ENCODE measurements around the gene BRF1. TPM values are rescaled to one million over a fixed set of nuclear protein-coding genes. Genes with fewer than 3 reads are reported as not detected.

The BRF1 gene
- total RNA-seq, 1 experiment from 2014 or later = 12.6 TPM

DNA sequence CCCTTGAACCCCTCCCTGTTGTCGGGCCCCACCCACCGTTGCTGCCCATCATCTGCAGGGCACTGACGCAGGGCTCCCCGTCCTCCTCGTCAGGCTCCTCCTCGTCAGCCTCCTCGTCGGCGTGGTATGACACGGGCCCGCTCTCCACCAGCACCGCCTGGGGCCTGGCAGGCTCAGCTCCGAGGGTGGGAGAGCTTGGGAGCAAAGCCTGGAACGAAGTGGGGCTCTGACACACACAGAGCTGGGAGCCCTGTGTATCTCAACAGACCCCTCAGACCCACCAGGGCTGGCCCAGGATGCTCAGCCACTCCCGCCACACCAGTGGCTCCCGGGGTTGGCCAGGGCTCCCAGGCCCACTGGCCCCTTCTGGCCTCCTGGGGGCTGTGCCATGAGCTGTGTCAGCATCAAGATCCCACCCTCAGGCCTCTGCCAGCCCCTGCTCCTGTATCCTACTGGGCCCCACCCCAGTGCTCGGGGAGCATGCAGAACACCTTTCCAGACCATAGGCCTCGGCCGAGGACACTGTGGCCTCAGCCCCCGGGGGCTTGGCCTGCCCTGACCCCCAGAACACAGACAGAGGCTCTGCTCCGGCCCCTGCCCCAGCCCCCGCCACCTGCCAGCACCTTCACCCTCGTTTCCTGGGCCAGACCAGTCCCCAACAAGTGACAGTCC, 89.6 kb downstream of the BRF1 start:
- DNase-seq (ENCODE audit: low spot score) = no peak

DNA sequence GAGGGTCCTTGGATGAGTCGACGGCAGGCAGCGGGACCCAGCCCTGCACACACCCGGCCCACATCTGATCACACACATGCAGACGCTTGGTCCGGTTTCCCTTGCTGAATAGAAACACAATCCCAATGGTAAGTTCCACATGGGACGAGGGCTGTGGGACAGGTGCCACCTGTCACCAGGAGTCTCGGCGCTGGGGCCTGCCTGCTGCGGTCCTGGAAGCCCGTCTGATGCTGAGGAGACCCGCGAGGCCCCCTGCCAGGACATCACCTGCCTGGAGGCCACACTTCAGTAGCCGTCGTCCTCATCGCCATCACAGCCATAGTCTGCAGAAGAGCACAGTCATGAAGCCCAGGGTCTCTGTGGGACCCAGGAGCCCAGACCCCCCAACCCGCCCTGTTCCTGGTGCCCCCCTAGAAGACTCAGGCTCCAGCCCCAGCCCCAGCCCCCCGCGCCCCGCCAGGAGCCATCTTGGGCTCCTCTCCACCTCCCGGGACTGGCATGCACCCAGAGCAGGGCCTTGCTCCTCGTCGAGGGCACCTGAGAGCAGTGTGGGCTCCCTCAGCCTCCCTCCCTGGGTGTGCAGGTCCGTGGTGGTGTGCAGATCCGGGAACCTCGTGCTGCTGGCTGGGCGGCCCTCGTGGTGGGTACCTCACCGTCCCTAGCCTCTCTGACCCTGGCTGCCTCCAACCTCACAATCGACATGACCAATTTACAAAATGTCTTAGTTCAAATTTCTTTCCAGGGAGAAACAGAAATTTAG, 90.4 kb downstream of the BRF1 start:
- DNase-seq (ENCODE audit: low spot score) = no peak

DNA sequence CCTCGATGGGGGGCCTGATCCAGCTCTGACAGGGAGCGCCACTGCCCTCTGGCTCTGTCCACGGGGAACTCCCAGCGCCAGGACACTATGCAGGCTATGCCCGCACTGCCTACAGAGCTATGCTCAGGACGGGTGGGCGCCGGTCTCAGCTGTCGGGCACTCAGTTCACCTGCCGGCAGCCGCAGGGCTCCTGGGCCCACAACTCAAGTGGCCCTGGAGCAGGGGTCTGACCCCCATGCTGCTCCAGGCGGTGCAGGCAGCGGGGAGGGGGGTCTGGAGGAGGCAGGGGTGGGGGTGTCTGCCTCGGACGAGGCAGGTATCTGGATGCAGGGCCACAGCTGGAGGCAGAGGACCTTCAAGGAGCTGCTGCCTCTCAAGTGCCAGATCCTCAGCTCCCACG, 91.2 kb downstream of the BRF1 start:
- no peak for DNase-seq (ENCODE audit: low spot score)

DNA sequence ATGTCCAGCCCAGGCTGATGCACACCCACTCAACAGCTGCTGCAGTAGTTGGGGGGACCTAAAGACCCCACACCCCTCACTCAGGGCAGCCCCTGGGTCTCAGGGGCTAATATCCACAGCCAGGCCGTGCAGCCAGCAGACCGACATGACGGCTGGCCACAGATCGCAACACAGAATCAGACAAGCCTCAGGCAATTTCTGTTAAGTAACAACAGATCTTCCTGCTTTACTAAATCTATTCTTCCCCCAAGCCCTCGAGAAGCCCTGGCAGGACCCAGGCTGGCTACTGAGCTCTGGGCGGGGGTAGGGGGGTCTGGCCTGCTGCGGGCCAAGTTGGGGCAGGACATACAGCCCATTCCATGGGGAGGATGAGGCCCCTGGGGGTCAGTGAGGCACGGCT, 91.7 kb downstream of the BRF1 start:
- DNase-seq (ENCODE audit: low spot score) = no peak

DNA sequence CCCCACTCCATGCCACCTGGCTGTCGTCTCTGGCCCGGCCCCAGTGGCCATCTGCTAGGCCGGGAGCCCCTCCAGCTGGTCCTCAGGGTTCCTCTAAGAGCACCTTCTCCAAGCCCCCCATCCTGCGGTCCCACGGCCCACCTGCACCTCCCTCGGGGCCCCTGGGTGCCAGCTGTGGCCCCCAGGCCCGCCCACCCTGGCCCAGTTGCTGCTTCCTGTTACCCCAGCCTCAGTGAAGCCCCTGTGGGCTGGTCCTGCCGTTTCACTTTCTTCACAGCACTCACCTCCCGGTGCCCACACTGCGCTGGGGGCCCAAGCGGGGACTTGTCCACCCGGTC, 92.1 kb downstream of the BRF1 start:
- DNase-seq (ENCODE audit: low spot score) = no peak

DNA sequence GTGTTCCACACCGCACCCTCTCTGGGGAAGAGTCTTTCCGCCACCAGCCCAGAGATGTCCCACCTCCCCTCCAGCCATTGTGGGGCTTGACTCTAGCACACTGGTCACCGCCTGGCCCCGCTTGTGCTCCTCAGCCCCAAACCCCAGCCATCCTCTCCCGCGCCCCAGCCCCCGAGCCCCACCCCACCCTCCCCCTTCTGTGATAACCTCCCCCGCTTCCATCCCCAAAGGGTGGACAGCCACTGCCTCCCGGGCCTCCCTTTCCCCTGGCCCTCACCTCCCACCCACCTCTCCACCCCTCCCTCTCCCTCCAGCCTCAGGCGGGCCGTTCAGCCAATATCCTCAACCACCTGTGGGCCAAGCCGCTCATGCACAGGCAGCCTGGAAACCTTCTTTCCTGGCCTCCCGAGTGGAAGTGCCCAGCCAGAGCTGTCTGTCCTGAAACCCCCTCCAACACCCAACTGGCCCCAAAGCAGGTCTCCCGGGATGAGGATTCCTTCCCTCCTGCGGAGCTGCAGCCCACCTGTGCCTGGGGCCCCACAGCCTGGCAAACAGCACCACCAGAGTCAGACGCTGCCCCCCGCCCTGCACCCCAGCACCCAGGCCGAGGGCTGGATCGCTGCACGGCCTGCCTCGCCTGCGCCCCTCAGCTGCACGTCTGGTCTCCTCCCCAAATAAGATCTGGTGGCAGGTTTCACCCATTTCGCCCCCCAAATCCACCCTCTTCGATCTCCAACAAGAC, 92.6 kb downstream of the BRF1 start:
- no peak for DNase-seq (ENCODE audit: low spot score)

DNA sequence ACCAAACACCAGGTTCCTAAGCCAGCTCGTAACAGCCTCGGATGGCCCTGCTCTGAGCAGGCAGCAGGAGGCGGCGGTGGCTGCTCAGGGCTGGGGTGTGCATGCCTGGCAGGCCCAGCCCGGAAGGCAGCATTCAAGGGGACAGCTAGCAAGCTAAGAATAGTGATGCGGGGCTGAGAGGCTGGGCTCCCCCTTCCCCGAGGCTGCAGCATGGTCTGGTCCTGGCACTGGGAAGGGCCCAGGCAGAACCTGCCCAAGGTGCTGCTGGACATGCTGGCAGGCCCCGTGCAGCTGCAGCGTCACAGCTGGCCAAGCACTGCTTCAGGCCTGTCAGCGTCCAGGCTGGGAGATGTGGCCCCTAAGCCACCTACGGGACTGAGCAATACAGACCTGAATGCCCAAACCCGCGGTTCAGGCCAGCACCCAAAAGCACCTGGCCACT, 93.3 kb downstream of the BRF1 start:
- no peak for DNase-seq (ENCODE audit: low spot score)

DNA sequence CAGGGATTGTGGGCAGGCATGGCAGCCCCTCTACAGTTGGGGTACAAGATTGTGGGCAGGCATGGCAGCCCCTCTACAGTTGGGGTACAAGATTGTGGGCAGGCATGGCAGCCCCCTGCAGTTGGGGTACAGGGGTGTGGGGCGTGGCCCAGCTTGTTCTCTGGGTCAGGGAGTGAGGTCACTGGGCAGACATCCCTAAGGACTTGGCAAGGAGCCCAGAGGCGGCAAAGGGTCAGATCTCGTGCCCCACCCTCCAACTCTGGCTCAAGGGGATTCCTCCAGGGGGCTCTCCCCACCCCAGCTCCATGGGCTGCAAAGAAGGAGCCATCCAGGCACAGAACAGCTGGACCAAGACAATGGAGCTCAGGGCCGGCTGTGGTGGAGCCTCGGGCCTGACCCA, 93.9 kb downstream of the BRF1 start:
- no peak for DNase-seq (ENCODE audit: low spot score)

DNA sequence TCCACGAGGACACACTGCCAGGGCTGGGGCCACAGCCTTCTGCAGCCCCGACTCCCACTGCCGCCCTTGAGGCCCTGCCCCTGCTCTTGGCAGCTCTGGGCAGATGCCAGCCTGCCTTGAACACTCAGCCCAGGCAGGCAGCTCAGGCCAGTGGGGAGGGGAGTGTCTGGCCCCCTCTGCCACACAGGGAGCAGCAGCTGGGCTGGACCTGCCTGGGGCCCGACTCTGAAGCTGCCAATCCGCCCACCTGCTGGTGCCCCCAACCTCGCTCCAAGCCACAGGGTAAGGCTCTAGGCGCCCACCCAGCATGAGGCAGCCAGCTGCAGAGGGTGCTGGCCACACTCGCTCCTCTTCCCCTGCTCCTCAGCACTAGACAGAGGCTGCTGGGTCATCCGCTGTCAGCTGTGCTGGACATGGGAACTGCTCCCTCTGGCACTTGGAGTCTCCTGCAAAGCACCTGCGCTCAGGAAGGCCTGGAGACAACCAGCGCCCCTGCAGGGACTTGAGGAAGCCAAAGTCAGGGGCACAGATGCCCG, 95.1 kb downstream of the BRF1 start:
- DNase-seq (ENCODE audit: low spot score) = no peak

DNA sequence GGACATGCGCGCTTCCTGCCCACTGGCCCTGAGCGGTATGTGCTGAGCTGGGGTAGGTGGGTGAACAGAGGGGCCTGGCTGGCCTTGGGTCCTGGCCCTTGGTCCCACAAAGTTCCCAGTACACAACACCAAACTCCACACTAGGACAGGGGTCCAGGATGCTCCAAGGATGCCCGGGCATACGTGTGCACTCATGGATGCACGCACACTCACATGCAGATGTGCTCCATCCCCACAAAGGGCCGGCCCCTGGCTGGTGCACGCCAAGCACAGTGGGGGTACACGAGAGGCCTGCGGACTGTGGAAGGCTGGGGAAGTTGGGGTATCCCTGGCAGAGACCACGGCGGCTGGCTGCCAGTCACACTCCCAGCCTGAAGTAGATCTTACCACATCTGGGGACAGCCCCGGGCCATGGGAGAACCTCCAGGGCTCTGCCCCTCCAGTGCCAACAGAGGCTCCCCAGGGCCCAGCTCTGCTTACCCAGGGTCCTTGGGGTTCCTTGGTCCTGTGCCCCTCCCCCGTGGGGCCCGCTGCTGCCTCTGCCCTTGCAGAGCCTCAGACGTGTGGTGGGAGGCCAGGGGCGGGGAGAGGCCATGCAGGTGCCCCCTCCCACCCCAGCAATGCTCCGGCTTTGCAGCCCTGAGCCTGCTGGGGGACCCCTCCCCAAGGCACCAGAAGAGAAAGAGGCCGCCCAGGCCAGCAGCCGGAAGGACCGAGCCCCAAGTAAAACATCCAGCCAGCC, 95.7 kb downstream of the BRF1 start:
- DNase-seq (ENCODE audit: low spot score) = no peak

DNA sequence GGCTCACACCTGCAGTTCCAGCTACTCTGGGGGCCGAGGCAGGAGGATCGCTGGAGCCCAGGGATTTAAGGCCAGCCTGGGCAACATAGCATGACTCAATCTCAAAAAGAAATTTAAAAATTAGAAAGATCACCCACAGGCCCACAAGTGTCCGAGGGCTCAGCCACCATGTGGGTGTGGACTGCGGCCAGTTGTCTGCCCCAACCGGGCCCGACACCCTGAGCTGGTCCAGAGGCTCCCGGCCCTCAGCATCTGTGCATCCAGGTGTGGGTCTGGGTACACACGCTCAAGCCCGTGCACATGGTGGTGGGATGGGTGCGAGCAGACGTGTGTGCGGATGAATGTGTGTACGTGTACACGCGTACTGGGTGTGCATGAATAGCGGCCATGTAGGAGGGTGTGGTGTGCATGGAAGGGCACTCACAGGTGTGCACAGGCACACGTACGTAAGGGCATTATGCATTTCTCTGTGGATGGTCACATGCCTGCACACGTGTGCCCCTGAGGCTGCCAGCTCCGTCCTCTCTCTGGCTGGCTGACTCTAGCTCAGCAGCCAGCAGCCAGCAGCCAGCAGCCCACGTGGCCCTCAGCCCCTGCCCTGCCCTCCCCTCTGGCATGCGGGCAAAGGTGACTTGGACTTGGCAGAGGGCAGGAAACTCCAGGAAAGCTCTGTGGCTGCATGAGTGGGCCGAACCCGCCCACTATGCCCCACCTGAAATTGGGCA, 96.4 kb downstream of the BRF1 start:
- DNase-seq (ENCODE audit: low spot score) = no peak

DNA sequence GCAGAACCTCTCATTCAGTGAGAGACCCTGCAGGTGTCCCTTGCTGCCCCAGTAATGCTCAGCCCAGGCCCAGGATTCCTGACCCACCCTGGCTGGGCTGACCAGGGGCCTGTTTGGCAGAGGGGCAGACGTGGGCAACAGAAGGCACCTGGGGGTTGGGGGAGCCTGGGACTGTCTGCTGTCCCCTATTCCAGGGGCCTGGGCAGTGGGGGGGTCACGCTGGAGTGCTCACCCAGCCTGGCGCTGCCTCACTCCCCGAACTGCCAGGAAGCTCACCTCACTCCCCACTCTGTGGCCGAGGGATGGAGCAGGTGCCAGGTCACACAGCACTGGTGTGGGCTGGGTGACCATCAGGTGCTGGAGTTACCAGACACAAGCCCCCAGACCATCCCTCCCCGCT, 97.1 kb downstream of the BRF1 start:
- no peak for DNase-seq (ENCODE audit: low spot score)

DNA sequence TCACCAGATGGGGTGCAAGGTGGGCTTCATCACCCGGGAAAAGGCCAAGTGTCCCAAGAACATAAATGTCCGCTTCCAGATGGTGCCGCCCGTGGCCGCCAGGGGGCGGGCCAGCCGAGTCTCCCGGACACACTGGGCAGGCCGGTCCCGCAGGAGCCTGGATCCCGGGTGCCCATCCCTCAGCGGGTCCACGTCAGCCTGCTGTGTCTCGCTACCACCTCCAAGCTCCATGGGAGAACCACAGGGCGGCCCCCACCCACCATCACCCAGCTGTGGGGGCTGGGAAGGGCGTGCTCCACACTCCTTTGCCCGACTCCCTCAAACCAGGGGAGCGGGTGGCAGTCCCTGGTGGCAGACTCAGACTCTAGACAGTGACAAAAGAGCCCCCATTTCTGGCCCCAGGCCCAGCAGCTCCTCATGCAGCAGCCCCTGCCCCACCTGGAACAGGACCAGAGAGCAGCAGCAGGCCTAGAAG, 97.7 kb downstream of the BRF1 start:
- no peak for DNase-seq (ENCODE audit: low spot score)

DNA sequence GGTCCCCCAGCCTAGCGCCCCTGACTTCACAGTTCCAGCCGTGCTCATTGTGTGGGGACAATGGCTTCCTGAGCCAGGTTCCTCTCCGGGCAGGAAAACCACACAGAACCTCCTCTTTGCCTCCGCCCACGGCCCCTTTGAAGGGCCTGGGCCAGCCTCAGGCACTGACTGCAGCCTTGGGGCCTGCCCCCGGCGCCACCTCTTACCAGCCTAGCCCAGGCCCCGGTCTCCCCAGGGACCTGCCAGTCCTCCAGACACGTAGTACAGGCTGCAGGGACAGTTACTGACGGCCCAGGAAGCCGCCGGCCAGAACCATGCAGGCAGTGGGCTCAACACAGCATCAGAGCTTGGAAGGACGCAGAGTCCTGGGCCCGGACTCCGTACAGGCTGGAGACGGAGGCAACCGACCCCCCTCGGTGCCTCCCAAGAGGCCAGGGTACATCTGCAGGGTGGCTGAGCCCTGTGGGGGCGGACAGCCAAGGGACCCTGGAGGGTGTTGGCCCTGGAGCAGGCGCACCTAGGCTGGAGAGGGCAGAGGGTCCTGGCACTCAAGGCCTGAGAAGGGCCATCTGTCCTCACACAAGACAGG, 98.8 kb downstream of the BRF1 start:
- DNase-seq (ENCODE audit: low spot score) = no peak

DNA sequence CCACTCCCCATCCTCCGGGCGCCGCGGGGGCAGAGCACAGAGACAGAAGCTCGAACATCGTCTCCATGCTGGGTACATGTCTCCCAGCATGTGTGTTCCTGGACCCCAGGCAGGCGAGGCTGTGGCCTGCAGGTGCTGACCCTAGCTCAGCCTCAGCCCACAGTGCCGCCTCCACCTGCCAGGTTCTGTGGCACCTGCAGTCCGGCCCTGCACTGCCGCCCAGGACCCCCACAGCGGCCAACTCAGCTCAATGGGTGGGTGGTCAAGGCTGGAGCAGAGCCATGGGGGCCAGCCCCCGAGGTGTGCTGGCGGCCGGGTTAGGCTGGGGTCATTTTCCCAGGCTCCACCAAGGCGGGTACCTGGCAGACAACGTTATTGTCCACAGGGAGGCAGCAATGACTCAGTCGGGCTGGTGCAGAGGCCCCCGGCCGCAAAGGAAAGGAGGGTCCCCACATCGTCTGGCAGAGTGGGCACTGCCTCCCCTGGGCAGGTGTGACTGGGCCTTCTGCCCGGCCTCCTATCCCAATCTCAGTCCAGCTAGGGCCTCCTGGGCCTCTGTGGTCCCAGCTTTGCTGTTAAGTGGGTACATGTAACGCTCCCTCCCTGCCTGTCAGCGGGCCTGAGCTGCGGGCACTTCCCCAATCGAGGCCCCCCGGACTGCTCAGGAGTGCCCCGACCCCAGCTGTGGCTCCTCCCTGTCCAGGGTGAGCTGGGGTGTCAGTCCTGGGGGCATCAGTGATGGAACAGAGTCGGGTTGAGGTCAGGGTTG, 99.5 kb downstream of the BRF1 start:
- DNase-seq (ENCODE audit: low spot score) = no peak

DNA sequence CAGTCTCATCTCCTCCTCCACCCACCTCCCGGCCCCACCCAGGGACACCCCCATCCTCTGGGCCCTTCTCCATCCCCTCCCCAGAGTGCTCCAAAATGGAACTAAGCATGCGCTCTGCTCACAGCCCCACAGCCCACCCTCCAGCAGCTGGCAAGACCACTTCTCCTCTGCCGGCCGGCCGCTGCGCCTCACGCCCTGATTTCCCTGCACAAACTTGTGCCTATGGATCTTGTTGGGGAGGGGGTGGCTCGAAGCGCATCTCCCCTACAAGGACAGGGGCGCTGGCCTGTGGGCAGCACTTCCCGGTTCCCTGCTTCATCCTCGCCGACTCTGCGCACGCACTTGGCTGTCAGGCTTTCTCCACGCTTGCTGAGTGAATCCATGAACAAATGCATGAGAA, 100.2 kb downstream of the BRF1 start:
- no peak for DNase-seq (ENCODE audit: low spot score)

DNA sequence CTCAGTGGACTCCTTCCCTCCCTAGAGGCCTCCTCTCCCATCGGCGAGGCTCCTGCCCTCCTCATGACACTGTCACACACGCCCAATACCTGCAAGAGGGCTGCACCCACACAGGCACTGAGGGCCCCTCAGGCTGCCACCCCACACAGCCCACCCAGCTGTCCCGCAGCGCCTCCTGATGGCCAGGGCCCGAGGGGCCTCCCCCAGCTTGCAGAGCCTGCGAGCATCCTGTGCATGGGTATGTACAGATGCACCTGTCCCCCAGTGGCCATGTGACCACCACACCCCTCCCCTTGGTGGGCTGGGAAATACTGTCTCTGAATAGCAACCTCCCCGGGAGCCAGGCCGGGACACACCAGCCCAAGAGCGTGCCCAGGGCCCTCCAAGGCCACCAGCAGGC, 100.7 kb downstream of the BRF1 start:
- DNase-seq (ENCODE audit: low spot score) = no peak

DNA sequence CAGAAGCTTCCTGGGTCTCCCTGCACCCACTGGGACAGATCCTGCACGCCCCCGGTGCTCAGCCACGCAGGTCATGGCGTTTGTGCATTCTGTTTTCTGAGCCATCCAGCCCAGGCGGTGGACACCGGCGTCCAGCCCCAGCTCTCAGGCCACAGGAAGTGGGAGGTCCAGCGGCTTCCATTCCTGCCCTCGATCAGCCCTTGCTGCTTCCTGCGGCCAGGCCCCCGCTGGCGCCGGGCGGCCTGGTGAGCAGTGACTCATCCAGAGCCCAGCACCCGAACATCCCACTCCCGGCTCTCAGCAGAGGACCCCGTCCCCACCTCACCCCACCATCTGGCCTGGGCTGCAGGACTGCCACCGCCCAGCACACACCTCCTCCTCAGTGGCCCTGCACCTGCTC, 101.7 kb downstream of the BRF1 start:
- DNase-seq (ENCODE audit: low spot score) = no peak

DNA sequence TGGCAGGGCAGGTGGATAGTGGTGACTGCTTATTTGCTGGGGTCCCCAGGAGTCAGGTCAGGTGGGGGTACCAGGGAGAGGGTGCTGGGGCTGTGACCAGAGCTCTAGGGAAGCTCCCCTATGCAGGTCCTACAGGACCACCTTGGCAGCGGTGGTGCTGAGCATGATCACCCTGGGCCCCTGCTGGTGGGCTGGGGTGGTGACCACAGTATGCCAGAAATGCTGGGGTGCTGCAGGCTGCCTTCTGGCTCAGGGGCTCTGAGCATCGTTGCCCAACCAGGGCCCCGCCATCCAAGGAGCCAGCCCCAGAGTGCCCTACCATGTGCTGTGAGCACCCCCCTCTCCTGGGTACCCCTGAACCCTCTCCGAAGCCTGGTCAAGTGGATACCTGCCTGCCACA, 102.2 kb downstream of the BRF1 start:
- DNase-seq (ENCODE audit: low spot score) = no peak

DNA sequence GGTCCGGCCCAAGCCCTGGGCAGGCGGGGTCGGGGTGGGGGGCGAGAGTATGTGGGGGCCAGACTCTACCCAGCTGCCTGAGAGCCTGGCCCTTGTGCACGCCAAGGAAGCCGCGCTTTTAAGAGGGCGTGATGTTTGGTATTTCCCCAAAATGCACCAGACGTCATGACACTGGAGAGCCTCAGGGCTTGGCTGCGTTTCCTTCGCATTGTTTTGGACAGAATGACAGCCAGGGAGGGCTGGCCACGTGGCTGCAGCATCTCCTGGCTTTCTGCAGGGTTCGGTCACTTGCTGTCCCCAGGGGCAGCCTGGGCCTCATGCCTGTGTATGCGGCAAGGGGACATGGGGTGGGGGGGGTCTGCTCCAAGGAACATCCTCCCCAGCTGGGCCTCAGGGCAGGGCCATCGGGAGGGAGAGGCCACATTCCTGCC, 103.6 kb downstream of the BRF1 start:
- DNase-seq (ENCODE audit: low spot score) = no peak
